ENCODE data around the gene SHISA3.

The SHISA3 gene

DNA sequence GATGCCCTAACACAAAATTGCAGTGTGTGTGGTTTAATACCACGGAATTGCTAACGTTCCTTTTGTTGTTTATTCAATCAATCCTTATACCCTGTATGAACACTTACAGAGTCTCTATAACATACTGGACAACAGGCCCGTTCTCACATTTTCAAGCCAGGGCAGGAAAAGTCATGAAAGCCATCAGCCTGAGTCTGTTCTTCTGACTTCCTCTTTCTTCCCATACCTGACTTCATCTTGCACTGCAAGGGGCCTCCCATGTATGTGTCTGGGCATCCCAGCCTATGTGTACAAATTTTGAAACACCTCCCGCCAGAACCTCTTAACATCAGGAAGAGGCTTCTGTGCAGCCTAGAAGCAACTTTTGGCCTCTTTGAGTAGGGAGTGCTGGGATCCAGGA is 4.9 kb upstream of the SHISA3 start:
- DNase-seq: no peak

DNA sequence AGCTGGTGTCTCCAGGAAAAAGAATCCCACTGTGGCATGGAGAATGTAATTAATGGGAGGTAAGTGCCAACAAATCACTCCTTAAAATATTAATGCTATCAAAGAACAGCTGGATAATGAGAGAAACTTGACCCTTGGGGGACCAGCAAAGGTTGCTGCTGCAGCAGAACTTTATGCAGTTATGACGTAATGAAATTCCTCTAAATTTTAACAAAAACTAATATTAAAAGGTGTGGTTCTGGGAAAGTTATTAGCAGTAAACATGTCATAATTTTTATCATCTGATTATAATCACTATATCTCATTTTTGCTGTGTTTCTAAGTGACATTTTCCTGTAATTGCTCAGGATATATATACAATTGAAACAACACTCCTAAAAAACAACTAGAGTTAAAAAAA is 1.7 kb upstream of the SHISA3 start:
- no peak for DNase-seq

DNA sequence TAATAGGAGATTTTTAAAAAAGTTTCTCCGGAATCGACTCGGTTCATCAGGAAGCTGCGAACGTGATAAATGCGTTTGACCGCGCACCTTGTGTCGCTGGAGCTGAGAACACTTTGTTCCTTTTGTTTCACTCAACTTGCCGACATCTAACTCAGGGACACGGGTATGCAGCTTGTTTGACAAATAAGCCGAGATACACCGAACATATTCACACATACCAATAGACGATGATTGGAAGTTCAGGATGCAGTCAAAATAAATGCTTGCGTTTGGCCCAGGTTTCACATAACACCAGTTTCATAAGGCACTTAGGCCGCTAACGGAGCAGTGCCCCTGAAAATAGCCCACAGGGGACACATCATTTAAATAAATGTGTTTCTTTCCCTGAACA is 932 bp upstream of the SHISA3 start:
- DNase-seq: no peak

DNA sequence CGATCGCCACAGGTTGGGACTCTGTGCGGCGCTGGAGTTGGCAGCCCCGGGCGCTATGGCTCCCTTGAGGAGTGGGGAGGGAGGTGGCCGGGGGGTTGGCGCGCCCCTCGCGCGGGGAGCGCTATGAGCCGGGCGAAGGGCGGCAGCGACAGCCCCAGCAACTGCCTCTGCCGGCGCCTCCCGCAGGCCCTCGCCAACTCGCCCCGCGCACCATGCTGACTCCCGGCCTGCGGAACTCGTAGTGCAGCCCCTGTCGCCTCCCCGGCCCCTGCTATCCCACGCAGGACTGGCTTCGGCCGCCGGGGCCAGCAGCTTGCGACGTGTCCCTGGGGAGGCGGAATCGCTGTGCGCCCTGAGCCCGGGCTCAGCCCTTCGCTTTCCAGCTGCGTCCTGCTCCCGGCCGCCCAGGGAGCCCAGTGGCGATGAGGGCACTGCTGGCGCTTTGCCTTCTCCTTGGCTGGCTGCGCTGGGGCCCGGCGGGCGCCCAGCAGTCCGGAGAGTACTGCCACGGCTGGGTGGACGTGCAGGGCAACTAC is 415 bp downstream of the SHISA3 start:
- DNase-seq: no peak

DNA sequence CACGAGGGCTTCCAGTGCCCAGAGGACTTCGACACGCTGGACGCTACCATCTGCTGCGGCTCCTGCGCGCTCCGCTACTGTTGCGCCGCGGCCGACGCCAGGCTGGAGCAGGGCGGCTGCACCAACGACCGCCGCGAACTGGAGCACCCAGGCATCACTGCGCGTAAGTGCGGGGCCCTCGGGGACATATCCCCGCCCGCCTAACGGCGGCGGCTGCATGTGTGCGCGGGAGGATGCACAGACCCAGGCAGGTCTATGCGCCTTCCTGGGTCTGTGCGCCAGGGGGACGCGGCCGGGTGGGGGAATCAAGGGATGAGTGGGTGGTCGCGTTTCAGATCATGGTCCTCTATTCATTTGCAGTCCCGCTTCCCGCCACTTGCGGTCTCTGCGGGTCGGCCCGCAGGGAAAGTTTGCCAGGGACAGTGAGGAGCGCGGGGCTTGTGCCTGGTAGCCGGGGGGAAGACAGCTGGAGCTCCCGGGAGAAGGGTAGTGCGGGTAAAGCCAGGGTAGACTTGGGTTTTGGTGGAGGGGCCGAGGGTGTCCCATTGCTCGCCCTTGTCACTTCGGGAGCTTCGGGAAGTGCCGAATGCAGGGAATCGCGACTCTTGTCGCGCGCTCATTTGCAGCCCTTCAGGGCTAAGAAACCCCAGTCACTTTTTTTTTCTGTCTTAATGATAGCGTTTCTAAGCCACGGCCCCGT is 1.0 kb downstream of the SHISA3 start:
- no peak for DNase-seq

DNA sequence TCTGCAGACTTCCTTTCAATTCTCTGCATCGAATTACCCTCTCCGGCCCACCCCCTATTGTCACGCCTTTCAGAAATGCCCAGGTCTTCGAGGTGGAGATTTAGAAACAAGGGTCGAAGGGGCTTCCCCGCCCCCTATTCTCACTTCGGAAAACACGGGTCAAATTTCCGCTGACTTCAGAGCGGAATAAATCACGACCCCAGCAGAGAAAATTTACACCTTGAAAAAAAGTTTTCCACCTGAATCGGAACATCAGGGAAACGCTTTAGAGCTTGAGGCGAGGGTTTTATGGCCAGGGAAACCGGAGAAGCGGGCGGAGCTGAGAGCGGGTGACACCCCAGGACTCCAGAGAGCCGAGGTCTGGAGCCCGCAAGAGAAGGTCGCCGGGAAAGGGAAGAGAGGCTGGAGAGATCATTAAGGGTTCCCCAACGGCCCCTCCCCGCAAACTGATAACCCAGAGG is 1.6 kb downstream of the SHISA3 start:
- no peak for DNase-seq

DNA sequence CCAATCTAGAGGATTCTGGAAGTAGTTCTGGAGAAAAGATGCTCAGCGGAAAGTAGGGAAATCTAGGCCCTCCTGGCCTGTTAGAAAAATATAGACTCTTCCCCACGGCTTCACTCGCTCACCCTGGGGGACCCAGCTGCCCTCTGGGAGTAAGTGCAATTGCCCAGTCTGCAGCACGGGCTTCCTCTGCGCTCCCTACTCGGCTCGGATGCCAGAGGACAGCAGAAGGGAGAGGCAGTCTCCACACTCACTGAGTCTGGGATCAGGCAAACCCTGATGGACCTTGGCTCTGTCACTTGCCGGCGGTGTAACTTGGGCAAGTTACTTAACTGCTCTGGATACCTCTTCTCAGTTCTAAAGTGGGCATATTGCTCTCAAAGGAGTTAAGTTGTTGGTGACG is 2.1 kb downstream of the SHISA3 start:
- DNase-seq: no peak

DNA sequence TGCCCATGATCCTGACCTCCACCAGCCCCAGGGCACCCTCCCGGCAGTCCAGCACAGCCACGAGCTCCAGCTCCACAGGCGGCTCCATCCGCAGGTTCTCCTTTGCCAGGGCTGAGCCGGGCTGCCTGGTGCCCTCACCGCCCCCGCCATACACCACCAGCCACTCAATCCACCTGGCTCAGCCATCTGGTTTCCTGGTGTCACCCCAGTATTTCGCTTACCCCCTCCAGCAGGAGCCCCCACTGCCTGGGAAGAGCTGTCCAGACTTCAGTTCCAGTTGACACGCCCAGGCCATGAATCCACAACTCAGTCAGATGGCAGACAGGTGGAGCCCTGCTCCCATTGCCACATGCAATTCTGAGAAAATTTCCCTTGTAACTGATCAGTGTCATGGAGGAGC is 3.9 kb downstream of the SHISA3 start:
- no peak for DNase-seq

DNA sequence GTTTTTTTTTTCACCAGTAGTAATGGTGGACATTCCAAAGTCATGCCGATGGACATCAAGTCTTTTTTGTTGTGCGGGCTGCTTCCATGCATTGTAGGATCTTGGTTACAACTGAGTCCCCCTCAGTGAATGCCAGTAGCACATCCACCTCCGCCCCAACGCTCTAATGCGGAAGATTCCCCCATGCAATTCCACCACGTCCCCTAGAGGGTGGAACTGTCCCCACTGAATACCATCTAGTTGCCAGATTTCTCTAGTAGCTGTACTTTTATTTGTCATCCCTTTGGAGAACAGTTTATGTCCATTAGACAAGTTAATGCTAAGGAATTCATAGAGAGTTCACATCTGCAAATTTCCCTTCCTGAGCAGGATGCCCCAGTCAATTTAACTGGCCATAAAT is 6.7 kb downstream of the SHISA3 start:
- DNase-seq: no peak

DNA sequence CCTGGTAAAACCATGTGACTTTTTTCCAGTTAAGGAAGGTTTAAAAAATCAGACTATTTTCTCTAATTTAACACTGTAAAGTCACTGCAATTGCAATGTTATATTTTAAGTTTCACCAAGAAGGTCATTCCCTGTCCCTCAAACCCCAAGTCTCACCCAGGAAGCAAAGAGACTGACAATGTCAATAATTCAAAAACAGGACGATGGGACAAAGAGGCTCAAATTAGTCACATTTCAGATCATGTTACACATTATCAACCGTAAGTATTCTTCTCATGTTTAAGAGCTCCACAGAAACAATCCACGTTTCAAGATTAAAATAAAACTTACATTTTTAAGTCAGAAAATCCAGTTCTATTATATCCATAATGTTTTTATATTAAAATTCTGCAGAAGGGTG is 13.2 kb downstream of the SHISA3 start:
- no peak for DNase-seq

DNA sequence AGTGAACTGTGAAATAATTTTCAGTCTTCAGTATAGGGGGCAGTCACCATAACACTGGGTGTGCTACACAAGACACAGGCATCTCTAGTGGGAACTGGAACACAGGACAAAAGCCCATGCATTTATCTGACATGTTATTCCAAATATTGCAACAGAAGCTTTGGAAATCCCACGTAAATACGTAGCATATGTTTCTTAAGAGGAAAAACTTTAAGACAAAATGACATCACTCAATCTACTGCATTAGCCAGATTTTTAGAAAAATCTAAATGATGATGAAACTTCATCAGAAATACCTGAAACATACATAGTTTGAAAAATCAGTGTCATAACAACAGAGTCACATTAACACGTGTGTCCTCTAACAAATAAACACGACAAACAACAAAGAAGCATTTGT is 14.5 kb downstream of the SHISA3 start:
- DNase-seq: no peak

DNA sequence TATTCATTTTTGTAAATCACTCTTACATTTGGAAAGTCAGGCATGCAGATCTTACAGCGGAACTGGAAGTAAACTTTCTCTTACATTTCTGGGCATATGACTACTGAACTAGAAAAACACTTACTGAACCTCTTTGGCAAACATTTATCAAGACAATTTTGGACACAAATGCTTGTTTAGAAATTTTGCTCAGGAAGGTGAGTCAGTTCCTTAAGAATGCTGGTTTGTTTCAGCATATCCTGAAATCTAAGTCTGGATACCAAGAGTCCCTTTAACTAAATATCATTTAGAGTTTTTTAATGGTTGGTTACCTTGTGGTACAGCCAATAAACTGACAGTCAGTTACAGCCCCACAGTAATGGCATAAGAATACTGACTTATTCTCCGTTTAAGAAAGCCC is 15.0 kb downstream of the SHISA3 start:
- no peak for DNase-seq

DNA sequence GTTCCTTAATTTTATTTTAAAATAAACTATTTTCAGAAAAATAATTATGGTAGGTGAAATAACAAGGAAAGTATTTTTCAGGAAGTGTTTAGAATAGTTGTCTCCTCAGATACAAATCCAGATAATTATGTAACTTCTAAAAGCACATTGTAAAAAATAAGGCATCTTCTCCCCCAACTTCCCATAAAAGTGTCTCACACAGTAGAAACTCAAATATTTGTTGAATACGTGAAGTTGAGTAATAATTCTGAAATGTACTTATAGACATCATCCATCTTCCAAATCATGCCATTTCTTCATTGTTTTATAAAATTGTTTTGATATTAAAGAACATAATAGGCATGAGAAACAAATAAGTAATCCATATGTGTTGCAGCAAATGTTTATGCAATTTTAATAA is 18.0 kb downstream of the SHISA3 start:
- no peak for DNase-seq

DNA sequence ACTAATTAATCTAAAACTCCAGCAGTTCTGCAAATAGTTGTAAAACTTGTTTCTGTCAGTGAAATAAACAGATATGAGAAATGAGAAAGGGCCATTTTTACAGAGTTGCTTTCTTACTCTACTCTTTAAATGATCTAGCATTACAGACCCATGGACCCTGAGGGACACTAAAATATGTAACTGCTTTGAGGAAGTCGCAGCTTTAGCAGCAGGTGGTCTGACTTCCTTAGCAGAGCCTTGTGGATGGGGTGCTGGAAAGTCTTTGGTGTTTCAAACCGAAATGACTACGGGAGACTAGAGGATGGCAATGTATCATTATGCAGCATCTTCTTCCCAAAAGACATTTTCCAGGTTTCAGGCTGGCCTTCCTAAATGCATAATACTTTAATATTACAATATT is 18.7 kb downstream of the SHISA3 start:
- DNase-seq: no peak

DNA sequence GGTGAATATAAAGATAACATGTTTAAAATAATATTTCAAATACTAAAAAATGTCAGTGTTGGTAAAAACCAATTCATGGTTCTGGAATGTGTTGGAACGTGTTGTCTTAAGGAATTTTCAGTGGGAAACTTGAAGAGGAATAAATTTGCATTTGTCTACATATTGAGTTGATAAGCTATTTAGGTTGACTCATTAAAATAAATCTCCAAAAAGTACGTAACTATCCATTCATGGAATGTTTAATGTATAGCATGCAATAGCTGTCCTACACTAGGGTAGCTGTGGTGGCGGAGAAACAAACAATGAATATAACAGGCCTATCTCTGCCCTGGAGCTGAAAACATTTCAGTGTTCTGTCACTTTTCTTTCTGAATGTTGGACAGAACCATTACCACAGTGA is 20.3 kb downstream of the SHISA3 start:
- DNase-seq: no peak

DNA sequence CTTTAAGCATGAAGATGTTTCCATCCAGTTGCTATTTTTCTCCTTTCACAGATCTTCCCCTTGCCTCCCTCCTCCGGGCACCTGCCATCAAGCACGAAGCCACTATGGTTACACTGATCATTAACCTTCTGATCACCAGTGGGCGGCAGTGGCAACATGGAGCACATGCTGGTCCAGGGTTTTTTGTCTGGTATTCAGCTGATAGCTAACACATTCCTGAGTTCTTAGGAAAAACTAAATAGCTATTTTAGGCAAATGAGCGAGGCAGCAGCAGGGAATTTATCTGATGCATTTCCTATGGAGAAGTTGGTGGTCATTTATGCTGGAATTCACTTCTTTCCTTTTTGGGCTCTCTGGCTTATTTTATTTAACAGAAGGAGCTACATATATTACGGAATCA is 22.9 kb downstream of the SHISA3 start:
- no peak for DNase-seq

DNA sequence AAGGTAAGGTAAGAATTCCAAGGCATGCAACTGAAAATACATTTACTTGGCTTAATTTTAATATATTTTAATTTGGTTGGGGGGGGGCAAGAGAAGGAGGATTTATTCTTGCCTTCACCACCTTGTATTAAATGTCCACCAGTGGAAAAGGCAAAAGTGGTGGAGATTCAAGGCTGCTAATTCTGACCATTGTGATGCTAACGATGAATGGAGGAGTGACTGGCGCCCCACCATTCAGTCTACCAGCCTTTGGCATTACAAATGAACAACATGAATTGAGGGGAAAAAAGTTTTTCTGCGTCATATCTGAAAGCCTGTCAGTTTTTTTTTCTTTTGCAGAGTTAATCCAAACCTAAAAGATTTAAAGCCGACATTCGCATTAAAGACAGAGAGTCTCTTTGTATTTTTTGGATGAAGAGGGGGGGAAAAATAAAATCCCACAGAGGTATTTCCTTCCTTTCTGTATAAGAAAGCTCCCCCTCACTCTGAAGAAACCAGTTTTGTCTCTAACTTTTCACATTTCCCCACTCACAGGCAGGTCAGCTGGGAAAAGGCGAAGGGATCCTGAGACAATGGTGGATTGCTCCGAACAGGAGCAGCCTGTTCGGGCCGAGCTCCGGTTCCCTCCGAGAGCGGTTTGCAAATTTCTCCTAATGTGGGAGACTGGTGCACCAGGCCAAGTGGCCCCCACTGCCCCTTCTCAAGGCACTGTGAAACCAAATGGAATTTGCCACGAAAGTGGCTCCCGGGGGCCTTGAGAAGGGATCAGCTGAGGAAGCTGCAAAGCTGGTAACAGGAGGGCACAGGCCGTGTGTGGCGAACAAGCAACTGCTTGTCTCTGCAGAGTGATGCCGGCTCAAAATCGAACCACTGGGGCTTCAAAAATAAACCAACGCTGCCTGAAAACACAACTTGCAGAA is 28.1 kb downstream of the SHISA3 start:
- DNase-seq: no peak

DNA sequence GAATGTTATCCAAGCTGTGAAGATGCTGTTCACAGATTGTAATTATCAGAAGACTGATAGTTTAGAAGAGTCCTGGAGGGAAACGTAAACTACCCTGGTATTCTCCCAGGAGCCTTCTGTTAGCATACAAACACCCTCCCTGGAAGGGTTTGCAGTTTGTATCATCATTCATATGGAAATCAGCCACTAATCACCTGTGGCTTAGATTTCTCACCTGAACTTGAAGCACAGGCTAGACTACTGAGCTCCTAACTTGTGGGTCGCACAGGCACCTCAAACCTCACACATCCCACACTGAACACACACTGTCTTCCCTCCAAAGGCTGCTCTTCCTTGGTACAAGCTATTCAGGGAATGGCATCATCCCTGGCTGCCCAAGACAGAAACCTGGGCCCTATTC is 30.7 kb downstream of the SHISA3 start:
- DNase-seq: no peak

DNA sequence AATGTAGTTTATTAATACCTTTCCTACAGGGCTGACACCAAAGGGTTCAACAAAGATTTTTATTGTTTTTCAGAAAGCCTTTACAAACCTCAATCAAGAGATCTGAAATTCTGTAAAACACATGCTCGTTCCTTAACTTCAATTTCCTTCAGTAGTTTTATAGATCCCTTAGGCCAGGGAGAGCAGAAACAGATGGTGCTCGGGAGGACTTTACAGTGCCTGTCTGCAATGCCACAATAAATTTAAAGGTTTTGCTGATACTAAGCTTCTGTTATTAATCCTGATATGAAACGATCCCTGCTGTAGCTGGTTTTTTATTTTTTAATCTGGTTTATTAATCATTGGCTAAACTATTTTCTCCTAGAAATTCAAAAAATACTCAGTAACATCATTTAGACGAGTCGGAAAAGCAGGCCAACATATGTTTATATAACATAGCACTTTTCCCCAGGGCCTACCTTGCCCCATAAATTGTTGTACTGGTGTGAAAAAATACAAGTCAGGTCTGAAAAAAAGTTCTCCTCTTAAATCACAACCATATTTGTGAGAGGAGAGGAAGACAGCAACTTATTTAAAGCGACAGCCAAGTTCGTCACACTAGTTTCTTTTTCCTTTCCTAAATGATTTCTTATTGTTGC is 39.8 kb downstream of the SHISA3 start:
- no peak for DNase-seq

DNA sequence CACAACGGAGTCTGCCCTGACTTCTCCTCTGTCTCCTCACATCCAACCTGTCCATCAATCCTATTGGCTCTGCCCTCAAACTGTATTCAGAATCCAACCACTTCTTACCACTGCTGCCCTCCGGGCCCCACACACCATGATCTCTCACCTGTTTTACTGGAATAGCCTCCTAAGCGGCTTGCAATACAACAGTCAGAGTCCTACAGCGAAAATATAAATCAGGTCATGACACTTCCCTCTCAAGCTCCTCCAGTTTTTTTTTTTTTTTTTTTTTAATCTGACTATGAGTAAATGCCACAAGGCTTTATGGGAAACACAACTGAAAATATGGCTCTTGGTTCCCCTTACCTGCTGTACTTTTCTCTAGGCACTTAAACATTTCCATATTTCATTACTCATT is 42.8 kb downstream of the SHISA3 start:
- DNase-seq: no peak

DNA sequence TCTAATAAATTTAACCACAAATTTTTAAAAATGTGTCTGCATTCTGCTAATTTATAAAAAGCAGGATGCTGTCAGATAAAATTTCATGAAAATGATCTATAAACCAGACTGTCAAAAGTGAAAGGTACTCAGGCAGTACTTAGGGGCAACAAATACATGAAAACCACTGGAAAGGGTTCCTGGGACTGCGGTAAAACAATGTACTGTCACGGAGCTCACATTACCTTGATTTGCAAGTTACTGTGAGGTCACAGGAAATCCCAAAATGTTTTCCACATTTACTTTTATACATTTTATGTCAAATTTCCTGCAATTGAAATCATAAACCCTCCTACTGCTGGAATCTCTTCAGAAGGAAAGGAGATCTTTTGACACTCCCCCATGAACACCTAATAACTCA is 45.3 kb downstream of the SHISA3 start:
- DNase-seq: no peak

DNA sequence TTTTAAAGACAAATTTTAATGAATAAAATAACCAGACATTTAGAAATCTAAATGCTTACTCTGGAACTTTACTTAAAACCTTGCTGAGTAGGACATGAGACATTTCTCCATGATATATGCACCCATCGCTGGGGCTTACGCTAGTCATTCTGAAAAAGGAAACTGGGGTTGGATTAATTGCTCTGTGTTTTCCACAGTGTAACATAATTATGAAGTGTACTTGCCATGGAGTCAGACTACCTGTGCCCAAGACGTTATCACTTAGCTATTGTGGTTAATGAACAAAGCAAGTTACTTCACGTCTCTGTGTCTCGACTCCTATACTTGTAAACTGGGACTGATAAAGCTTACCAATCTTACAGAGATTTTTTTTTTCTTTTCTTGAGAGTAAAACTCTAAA is 47.8 kb downstream of the SHISA3 start:
- DNase-seq: no peak

DNA sequence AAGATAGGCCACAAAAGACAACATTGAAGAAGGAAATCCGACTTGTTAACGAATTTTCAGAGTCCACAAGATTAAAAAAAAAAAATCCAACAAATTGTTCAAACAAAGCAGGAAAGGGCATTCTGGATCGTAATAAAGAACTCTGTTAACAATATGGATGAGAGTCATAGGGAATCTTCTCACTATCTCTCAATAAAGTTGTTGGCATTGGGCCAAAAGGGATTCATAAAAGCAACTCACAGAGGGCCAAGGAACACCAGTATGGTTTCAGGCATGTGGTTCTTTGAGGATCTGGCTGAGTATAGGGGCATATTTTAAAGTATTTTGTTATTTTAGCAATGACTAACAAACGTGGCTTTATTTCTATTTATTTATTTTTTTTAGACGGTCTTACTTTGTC is 49.5 kb downstream of the SHISA3 start:
- DNase-seq: no peak
